Measurements from ENCODE around the gene CAMK2B. TPM values are rescaled to one million over a fixed set of nuclear protein-coding genes. Genes with fewer than 3 reads are reported as not detected.
A peak's percentile ranks its signal among the peaks of the same experiment; 100 is the strongest.

Gene CAMK2B
- total RNA-seq, 2 experiments from 2014 or later: 0.97 to 1.9 TPM

DNA sequence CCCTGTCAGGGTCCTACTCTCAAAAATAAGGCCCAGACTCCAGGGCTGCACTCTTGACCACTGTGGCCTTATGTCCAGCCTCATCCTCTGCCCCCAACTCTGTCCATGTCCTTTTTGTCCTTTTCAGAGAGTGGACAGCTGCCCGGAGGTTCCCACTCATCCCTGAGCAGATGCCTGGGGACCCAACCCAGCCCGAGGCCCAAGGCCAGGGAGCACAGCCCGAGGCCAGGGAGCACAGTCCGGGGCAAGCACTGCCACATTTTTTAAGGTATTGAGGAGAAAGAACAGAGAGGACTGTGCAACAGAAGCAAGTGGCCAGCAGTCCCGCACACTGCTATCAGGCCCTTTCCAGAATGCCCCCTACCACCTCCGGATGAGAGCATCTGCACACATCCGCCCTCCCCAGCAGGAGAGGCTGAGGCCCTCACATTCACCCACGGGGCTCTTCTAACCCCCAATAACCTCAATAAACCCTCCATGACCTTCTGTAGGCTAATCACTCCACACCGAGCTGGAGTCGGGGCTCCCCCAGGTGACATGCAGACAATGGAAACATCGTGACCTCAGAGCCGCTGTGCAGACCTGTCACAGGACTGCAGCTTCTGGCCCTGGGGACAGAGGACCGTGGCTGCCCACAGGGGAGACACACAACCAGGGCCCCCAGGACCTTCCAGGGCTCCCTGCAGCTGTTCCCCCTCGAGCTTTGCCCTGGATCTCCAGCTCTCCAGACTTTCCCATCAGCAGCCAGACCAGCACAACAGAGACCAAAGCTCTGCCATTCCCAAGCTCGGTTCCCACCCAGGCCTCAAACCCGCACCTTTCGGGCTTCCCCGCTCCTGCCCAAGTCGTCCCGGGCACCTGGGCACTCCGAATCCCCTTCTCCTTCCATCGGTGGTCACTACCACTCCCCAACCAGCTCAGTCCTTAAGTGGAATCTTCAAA is 51.4 kb downstream of the CAMK2B start:
- ChIA-PET POLR2A (no interaction called here), CTCF (interaction anchor here (1.2 kb wide), 1 partner anchor 33 kb away, joined by 3 read pairs; no protein-coding TSS in a partner anchor)
- peaks cover 5% of the 10 kb centered on the region for H3K4me1 Mint-ChIP-seq (ENCODE audit: low read depth)
- no peaks in the 10 kb centered on the region for H3K36me3 Mint-ChIP-seq (ENCODE audit: low read depth)
- H3K4me3 Mint-ChIP-seq: no peak overlapping the region
- H3K9me3 Mint-ChIP-seq: no peaks in the 10 kb centered on the region
- intact Hi-C loops (cut with micrococcal nuclease): no loop called here
- H3K27ac Mint-ChIP-seq: peak overlapping the region; percentile 34
- TF ChIP-seq, protein P1, sequence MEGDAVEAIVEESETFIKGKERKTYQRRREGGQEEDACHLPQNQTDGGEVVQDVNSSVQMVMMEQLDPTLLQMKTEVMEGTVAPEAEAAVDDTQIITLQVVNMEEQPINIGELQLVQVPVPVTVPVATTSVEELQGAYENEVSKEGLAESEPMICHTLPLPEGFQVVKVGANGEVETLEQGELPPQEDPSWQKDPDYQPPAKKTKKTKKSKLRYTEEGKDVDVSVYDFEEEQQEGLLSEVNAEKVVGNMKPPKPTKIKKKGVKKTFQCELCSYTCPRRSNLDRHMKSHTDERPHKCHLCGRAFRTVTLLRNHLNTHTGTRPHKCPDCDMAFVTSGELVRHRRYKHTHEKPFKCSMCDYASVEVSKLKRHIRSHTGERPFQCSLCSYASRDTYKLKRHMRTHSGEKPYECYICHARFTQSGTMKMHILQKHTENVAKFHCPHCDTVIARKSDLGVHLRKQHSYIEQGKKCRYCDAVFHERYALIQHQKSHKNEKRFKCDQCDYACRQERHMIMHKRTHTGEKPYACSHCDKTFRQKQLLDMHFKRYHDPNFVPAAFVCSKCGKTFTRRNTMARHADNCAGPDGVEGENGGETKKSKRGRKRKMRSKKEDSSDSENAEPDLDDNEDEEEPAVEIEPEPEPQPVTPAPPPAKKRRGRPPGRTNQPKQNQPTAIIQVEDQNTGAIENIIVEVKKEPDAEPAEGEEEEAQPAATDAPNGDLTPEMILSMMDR (IDR thresholded peaks at IDR 0.05): no peak
- DNase-seq (peak; percentile 72), ATAC-seq (peak; percentile 89)
- no peaks in the 10 kb centered on the region for H3K27me3 Mint-ChIP-seq

DNA sequence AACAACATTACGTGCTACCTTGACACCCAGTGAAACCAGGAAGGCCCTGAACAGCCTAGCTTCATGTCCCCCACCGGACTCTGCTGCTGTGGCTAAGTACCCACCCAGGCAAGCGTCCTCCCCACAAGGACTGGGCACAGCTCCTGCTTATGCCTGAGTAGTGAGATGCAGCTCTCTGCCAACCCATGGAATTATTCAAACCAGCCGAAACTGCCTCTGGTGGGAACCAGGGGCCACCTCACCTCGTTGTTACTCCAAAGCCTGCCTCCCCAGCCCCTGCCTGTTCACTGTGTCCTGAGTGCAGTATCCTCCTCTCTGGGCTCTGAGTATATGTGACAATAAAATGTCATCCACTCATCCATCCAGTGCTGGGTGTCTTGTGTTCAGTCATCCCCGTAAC is 52.4 kb downstream of the CAMK2B start:
- no peaks in the 10 kb centered on the region for H3K9me3 Mint-ChIP-seq
- TF ChIP-seq, protein P1 (IDR thresholded peaks at IDR 0.05): no peak
- H3K36me3 Mint-ChIP-seq (ENCODE audit: low read depth): no peaks in the 10 kb centered on the region
- no peak for ATAC-seq
- H3K27ac Mint-ChIP-seq: no peak overlapping the region
- ChIA-PET CTCF (no interaction called here), POLR2A (interaction anchor here (0.7 kb wide), 1 partner anchor 14 kb away, joined by 4 read pairs; no protein-coding TSS in a partner anchor)
- intact Hi-C loops (cut with micrococcal nuclease): no loop called here
- no peak overlapping the region for H3K4me3 Mint-ChIP-seq
- peaks cover 6% of the 10 kb centered on the region for H3K4me1 Mint-ChIP-seq (ENCODE audit: low read depth)
- H3K27me3 Mint-ChIP-seq: no peaks in the 10 kb centered on the region
- no peak for DNase-seq

DNA sequence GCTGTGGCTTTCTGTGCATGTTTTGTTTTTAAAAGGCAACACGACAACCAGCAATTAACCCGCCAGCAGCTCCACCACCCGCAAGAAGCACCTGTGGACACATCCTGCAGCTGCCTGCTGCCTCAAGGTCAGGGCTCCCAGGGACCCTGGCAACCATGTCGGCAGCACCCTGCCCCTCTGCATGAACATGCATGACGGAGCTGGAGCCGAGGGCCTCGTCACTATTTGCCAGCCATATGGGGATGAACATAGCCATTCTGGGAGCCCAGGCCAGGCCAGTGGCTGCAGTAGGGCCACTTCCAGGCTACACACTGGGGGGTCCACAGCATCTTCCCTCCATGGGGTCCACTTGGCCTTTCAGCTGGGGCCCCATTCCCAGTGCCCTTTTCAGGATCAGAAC is 52.9 kb downstream of the CAMK2B start:
- DNase-seq: no peak
- intact Hi-C loops (cut with micrococcal nuclease): no loop called here
- no peaks in the 10 kb centered on the region for H3K27me3 Mint-ChIP-seq
- POLR2A ChIA-PET: interaction anchor here (0.7 kb wide), 1 partner anchor 14 kb away, joined by 4 read pairs; no protein-coding TSS in a partner anchor
- H3K9me3 Mint-ChIP-seq: no peaks in the 10 kb centered on the region
- H3K36me3 Mint-ChIP-seq (ENCODE audit: low read depth): no peaks in the 10 kb centered on the region
- ATAC-seq: no peak
- TF ChIP-seq, protein P1 (IDR thresholded peaks at IDR 0.05): no peak
- no peak overlapping the region for H3K27ac Mint-ChIP-seq
- H3K4me1 Mint-ChIP-seq (ENCODE audit: low read depth): peaks cover 6% of the 10 kb centered on the region
- CTCF ChIA-PET: no interaction called here
- H3K4me3 Mint-ChIP-seq: no peak overlapping the region

DNA sequence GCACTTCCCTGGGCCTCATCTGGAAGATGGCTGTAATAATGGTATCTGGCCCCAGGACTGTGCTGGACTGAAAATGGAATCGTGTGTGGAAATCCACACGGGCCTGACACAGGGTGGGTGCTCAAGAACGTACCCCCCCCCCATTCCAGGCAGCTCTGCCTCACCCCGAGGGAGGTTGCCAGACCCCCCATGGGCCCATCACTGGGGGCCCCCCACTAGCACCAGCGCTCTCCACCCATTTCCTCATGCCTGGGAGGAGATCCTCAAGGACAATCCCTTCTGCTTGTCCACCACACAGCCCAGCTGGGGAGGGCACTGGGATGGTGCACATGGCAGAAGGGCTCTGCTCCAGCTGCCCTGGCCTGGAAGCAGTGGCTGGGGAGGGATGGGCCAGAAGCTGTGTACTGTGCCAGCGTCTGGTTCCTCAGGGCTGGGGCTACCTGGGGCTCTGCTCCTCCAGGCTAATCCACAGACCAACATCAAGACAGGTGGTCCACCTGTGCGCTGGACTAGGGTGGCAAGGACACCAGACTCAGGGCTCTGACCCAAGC is 55.4 kb downstream of the CAMK2B start:
- DNase-seq (no peak), ATAC-seq (no peak)
- ChIA-PET CTCF (no interaction called here), POLR2A (interaction anchor here (0.6 to 1.1 kb wide), 2 partner anchors 10 to 32 kb away, joined by 3 read pairs; no protein-coding TSS in a partner anchor)
- H3K27ac Mint-ChIP-seq: no peak overlapping the region
- H3K27me3 Mint-ChIP-seq: no peaks in the 10 kb centered on the region
- H3K36me3 Mint-ChIP-seq (ENCODE audit: low read depth): no peaks in the 10 kb centered on the region
- H3K4me3 Mint-ChIP-seq: no peak overlapping the region
- TF ChIP-seq, protein P1 (IDR thresholded peaks at IDR 0.05): no peak
- H3K9me3 Mint-ChIP-seq: no peaks in the 10 kb centered on the region
- intact Hi-C loops (cut with micrococcal nuclease): no loop called here
- peaks cover 6% of the 10 kb centered on the region for H3K4me1 Mint-ChIP-seq (ENCODE audit: low read depth)

DNA sequence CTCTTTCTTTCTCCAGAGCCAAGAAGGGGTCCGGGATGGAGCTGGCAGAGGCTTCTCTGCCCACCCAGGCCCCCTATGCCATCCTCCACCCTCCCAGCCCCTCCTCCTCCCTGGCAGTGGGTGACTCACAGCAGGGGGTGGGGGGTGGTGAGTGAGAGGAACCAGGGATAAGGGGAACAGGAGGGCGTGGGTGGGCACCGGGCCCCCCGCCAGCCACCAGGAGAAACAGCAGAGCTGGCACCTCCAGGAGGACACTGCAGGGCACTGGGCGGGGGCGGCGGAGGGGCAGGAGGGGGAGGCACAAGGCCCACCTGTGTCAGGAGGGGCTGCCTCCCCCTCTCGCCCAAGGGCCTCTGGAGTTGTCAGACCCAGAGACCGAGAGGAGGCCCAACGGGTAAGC is 56.0 kb downstream of the CAMK2B start:
- Mint-ChIP-seq H3K27ac (no peak overlapping the region), H3K27me3 (no peaks in the 10 kb centered on the region), H3K9me3 (no peaks in the 10 kb centered on the region), H3K4me1 (ENCODE audit: low read depth) (peaks cover 5% of the 10 kb centered on the region), H3K36me3 (ENCODE audit: low read depth) (no peaks in the 10 kb centered on the region), H3K4me3 (no peak overlapping the region)
- TF ChIP-seq, protein P1 (IDR thresholded peaks at IDR 0.05): no peak
- ChIA-PET CTCF (no interaction called here), POLR2A (interaction anchor here (0.6 to 1.1 kb wide), 2 partner anchors 9 to 32 kb away, joined by 3 read pairs; no protein-coding TSS in a partner anchor)
- no peak for ATAC-seq
- DNase-seq: no peak
- intact Hi-C loops (cut with micrococcal nuclease): no loop called here

All from activated CD8-positive, alpha-beta T cell treated with anti-CD3 and anti-CD28 coated beads for 36 hours (primary cell).